ENCODE measurements around the gene LAMA3.
A peak's percentile ranks its signal among the peaks of the same experiment; 100 is the strongest.

The LAMA3 gene

GRCh38 chr18:23779696-23780303 lies 90.5 kb downstream of the LAMA3 start:
- DNase-seq: no peak

GRCh38 chr18:23784832-23785245 lies 95.6 kb downstream of the LAMA3 start:
- no peak for DNase-seq

- no peak for DNase-seq
These were observed 103.8 kb downstream of the LAMA3 start for GRCh38 chr18:23793051-23793450.

- DNase-seq: no peak
These were observed 105.0 kb downstream of the LAMA3 start for GRCh38 chr18:23793985-23794867.

- DNase-seq: no peak
These were observed 109.0 kb downstream of the LAMA3 start for GRCh38 chr18:23798249-23798648.

GRCh38 chr18:23798824-23799223 lies 109.6 kb downstream of the LAMA3 start:
- no peak for DNase-seq

- no peak for DNase-seq
These were observed 110.3 kb downstream of the LAMA3 start for GRCh38 chr18:23799540-23799939.

GRCh38 chr18:23800902-23801301 lies 111.6 kb downstream of the LAMA3 start:
- no peak for DNase-seq

GRCh38 chr18:23802817-23803216 lies 113.6 kb downstream of the LAMA3 start:
- DNase-seq: no peak

- DNase-seq: no peak
These were observed 114.5 kb downstream of the LAMA3 start for GRCh38 chr18:23803755-23804154.

- DNase-seq: no peak
These were observed 116.6 kb downstream of the LAMA3 start for GRCh38 chr18:23805898-23806297.

GRCh38 chr18:23809415-23809814 lies 120.2 kb downstream of the LAMA3 start:
- no peak for DNase-seq

GRCh38 chr18:23810396-23810795 lies 121.1 kb downstream of the LAMA3 start:
- DNase-seq: peak; percentile 4

- no peak for DNase-seq
These were observed 121.9 kb downstream of the LAMA3 start for GRCh38 chr18:23811176-23811575.

- DNase-seq: no peak
These were observed 123.5 kb downstream of the LAMA3 start for GRCh38 chr18:23812546-23813440.

GRCh38 chr18:23814991-23815614 lies 125.8 kb downstream of the LAMA3 start:
- DNase-seq: no peak

- DNase-seq: no peak
These were observed 126.8 kb downstream of the LAMA3 start for GRCh38 chr18:23816021-23816420.

- no peak for DNase-seq
These were observed 127.5 kb downstream of the LAMA3 start for GRCh38 chr18:23816740-23817139.

GRCh38 chr18:23819001-23819400 lies 129.7 kb downstream of the LAMA3 start:
- no peak for DNase-seq

- DNase-seq: no peak
These were observed 133.5 kb downstream of the LAMA3 start for GRCh38 chr18:23822590-23823385.

- no peak for DNase-seq
These were observed 135.0 kb downstream of the LAMA3 start for GRCh38 chr18:23824240-23824639.

GRCh38 chr18:23824669-23825068 lies 135.4 kb downstream of the LAMA3 start:
- no peak for DNase-seq
